MM.1S (cell line): ENCODE results near the gene KCNQ2.

Experiments used
- CTCF ChIP-seq: fragments of 300-600 bp; sonication (generic); IDR thresholded peaks from 2 replicates; pipeline ENCODE4 v1.5.1; 2016; ENCODE audit warnings: antibody characterized with exemption, low read length, mixed read lengths
- EZH2 ChIP-seq: fragments of 300-600 bp; sonication (generic); optimal IDR thresholded peaks from 2 replicates; pipeline ENCODE3; 2017; ENCODE audit warnings: low read depth, mild to moderate bottlenecking, antibody characterized with exemption, low read length, mixed read lengths

GRCh38 chr20:63494420-63495166 lies 22.1 kb upstream of the KCNQ2 start:
- no peak for TF ChIP-seq EZH2
- no peak for TF ChIP-seq CTCF
